Retinal pigment epithelial cell (primary cell): ENCODE results near the gene SRRM2.

Experiments
- DNase-seq: peaks from one replicate; pipeline ENCODE4 v3.0.0-alpha.2; 2010; ENCODE audit warnings: low read depth
- H3K4me3 ChIP-seq: 2 replicates; pipeline ENCODE4 v1.5.1; 2011; ENCODE audit warnings: mild to moderate bottlenecking, low read length, control low read depth, moderate library complexity
- TF ChIP-seq, protein P1 (sequence below): conservative IDR thresholded peaks from 2 replicates; pipeline ENCODE4 v1.5.1; 2011; ENCODE audit warnings: low read depth, low read length, control low read depth, inconsistent platforms

The SRRM2 gene

GRCh38 chr16:2715064-2715463, 37.4 kb upstream of the SRRM2 start:
- TF ChIP-seq, protein P1, sequence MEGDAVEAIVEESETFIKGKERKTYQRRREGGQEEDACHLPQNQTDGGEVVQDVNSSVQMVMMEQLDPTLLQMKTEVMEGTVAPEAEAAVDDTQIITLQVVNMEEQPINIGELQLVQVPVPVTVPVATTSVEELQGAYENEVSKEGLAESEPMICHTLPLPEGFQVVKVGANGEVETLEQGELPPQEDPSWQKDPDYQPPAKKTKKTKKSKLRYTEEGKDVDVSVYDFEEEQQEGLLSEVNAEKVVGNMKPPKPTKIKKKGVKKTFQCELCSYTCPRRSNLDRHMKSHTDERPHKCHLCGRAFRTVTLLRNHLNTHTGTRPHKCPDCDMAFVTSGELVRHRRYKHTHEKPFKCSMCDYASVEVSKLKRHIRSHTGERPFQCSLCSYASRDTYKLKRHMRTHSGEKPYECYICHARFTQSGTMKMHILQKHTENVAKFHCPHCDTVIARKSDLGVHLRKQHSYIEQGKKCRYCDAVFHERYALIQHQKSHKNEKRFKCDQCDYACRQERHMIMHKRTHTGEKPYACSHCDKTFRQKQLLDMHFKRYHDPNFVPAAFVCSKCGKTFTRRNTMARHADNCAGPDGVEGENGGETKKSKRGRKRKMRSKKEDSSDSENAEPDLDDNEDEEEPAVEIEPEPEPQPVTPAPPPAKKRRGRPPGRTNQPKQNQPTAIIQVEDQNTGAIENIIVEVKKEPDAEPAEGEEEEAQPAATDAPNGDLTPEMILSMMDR: no peak
- DNase-seq: no peak
- H3K4me3 ChIP-seq: no peak overlapping the region

- TF ChIP-seq, protein P1: no peak
- H3K4me3 ChIP-seq: no peak overlapping the region
- DNase-seq: no peak
These were observed 36.9 kb upstream of the SRRM2 start for GRCh38 chr16:2715519-2715918.

GRCh38 chr16:2715966-2716885, 36.2 kb upstream of the SRRM2 start:
- TF ChIP-seq, protein P1: no peak
- H3K4me3 ChIP-seq: no peak overlapping the region
- DNase-seq: no peak

- TF ChIP-seq, protein P1: no peak
- no peak for DNase-seq
- H3K4me3 ChIP-seq: no peak overlapping the region
These were observed 35.5 kb upstream of the SRRM2 start for GRCh38 chr16:2716948-2717347.

GRCh38 chr16:2717383-2718263, 34.8 kb upstream of the SRRM2 start:
- no peak overlapping the region for H3K4me3 ChIP-seq
- TF ChIP-seq, protein P1: no peak
- DNase-seq: no peak

DNA sequence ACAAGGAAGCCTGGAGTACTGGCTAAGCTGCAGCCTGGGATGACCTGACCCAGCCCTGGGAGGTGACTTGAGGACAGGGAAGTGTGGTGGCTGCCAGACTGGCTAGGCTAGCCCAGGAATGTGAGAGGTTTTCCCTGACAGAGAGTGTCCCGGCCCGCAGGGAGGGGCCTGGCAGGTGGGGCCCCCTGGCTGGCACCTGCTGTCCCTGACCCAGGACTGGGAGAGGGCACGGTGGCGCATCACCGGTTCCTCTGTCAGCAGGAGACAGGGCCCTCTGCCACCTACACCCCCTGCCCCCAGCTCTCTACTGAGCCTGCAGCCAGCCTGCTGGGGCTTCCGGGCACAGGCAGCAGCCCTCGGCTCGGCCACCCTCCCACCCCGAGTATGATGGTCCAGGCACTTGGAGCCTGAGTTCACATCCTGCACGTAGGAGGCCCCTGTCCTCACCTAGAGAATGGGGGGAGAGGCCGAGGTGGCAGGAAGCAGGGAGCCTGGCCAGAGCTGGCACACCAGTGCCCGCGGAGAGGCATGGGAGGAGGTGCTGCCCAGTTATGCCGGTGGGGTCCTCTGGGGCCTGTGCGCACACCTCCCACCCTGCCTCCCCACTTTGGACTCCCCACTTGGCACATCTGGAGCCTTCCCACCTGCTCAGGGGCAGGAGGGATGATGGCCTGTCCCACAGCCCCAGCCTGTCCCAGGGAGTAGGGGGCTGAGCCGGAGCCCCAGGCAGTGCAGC, 32.9 kb upstream of the SRRM2 start:
- TF ChIP-seq, protein P1: no peak
- H3K4me3 ChIP-seq: no peak overlapping the region
- no peak for DNase-seq
